ENCODE results near the gene TMEM44.
A peak's percentile ranks its signal among the peaks of the same experiment; 100 is the strongest.
"Not testable (repeated sequence)": the region's sequence is repeated elsewhere in the genome, so short reads cannot be mapped to it uniquely, and the experiment has no call there.

The TMEM44 gene

GRCh38 chr3:194608981-194609380 lies 24.2 kb downstream of the TMEM44 start:
- no peak for DNase-seq

- DNase-seq, result no peak
Observed at GRCh38 chr3:194607592-194608389, 25.4 kb downstream of the TMEM44 start.

- DNase-seq, result no peak
Observed at GRCh38 chr3:194606941-194607340, 26.3 kb downstream of the TMEM44 start.

- no peak for DNase-seq
Observed at GRCh38 chr3:194606163-194606562, 27.1 kb downstream of the TMEM44 start.

GRCh38 chr3:194605314-194605713 lies 27.9 kb downstream of the TMEM44 start:
- not testable (repeated sequence) for DNase-seq

- no peak for DNase-seq
Observed at GRCh38 chr3:194604837-194605236, 28.4 kb downstream of the TMEM44 start.

GRCh38 chr3:194604126-194604525 lies 29.1 kb downstream of the TMEM44 start:
- no peak for DNase-seq

- no peak for DNase-seq
Observed at GRCh38 chr3:194602669-194603171, 30.5 kb downstream of the TMEM44 start.

GRCh38 chr3:194598771-194599557 lies 34.3 kb downstream of the TMEM44 start:
- no peak for DNase-seq

- DNase-seq, result no peak
Observed at GRCh38 chr3:194596906-194597305, 36.3 kb downstream of the TMEM44 start.

GRCh38 chr3:194592798-194593752 lies 40.1 kb downstream of the TMEM44 start:
- DNase-seq, result peak; percentile 89

GRCh38 chr3:194588741-194589140 lies 44.5 kb downstream of the TMEM44 start:
- no peak for DNase-seq

- DNase-seq, result no peak
Observed at GRCh38 chr3:194588236-194588635, 45.0 kb downstream of the TMEM44 start.

- DNase-seq, result no peak
Observed at GRCh38 chr3:194587438-194587931, 45.7 kb downstream of the TMEM44 start.

- DNase-seq, result no peak
Observed at GRCh38 chr3:194586836-194587235, 46.4 kb downstream of the TMEM44 start.

- DNase-seq, result no peak
Observed at GRCh38 chr3:194585880-194586281, 47.3 kb downstream of the TMEM44 start.

GRCh38 chr3:194584866-194585265 lies 48.4 kb downstream of the TMEM44 start:
- no peak for DNase-seq

GRCh38 chr3:194584320-194584776 lies 48.9 kb downstream of the TMEM44 start:
- no peak for DNase-seq

GRCh38 chr3:194582196-194582905 lies 50.9 kb downstream of the TMEM44 start:
- no peak for DNase-seq

GRCh38 chr3:194579091-194579606 lies 54.1 kb downstream of the TMEM44 start:
- DNase-seq, result no peak

All from amniotic stem cell (primary cell).